Tibial nerve (tissue), 3 donors: Measurements from ENCODE around the gene POLR1F.

Source experiments
- POLR2A ChIP-seq, 2 donors: fragments of 450-650 bp; IDR thresholded peaks; one replicate each; pipeline ENCODE4 v1.6.1; 2017; ENCODE audit warnings: antibody characterized with exemption in 2 of 2, mild to moderate bottlenecking in 2 of 2, moderate library complexity in 2 of 2
- TF ChIP-seq, protein P1 (sequence below), 5 experiments: fragments of 200-600 bp in 3 of 5; fragments of 450-650 bp in 2 of 5; sonication (generic) in 3 of 5; IDR thresholded peaks; one replicate each; pipeline ENCODE4 v1.5.1; 2016 to 2019; ENCODE audit warnings: antibody characterized with exemption in 5 of 5, mild to moderate bottlenecking in 3 of 5, moderate library complexity in 2 of 5

DNA sequence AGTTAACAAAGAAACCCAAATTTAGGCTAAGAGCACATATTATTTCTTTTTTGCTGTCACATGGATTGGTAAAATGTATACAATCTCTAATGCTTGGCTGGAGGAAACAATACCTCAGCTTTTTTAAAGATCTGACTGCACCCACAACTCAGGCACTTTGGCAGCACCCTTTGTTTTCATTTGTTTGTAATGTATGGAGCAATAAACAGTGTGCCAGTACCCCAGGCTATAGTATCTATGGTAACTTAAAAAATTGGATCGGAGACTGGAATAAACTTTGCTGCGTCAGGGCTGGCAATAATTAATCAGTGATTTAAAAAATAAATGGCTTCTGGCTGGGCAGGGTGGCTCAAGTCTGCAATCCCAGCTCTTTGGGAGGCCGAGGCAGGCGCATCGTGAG, 27.2 kb downstream of the POLR1F start:
- TF ChIP-seq, protein P1, sequence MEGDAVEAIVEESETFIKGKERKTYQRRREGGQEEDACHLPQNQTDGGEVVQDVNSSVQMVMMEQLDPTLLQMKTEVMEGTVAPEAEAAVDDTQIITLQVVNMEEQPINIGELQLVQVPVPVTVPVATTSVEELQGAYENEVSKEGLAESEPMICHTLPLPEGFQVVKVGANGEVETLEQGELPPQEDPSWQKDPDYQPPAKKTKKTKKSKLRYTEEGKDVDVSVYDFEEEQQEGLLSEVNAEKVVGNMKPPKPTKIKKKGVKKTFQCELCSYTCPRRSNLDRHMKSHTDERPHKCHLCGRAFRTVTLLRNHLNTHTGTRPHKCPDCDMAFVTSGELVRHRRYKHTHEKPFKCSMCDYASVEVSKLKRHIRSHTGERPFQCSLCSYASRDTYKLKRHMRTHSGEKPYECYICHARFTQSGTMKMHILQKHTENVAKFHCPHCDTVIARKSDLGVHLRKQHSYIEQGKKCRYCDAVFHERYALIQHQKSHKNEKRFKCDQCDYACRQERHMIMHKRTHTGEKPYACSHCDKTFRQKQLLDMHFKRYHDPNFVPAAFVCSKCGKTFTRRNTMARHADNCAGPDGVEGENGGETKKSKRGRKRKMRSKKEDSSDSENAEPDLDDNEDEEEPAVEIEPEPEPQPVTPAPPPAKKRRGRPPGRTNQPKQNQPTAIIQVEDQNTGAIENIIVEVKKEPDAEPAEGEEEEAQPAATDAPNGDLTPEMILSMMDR (IDR thresholded peaks at IDR 0.05) = no peak
- no peak for TF ChIP-seq POLR2A (IDR thresholded peaks at IDR 0.05)
